Mammary epithelial cell (primary cell): ENCODE measurements around the gene MUS81.

Source experiments
- CTCF ChIP-seq, 2 donors: IDR thresholded peaks in 1 of 2; conservative IDR thresholded peaks in 1 of 2; 2 replicates each; pipeline ENCODE4 v1.5.1; 2011 to 2012; ENCODE audit warnings: inconsistent platforms in 2 of 2, low read length in 2 of 2, mild to moderate bottlenecking in 2 of 2, control low read depth in 1 of 2, low read depth in 1 of 2; ENCODE audit not compliant: insufficient read depth in 1 of 2; ENCODE audit errors: extremely low read depth in 1 of 2
- EZH2 ChIP-seq: IDR thresholded peaks from 2 replicates; pipeline ENCODE4 v1.6.1; 2012; ENCODE audit warnings: low read length, inconsistent platforms, borderline replicate concordance

GRCh38 chr11:65867284-65868071, 7.2 kb downstream of the MUS81 start:
- TF ChIP-seq CTCF (conservative IDR thresholded peaks at IDR 0.05 in 1 of 2, IDR thresholded peaks at IDR 0.05 in 1 of 2; ENCODE audit: extremely low read depth in 1 of 2, insufficient read depth in 1 of 2, low read depth in 1 of 2, low read length in 2 of 2) (no peak), EZH2 (no peak)
